NCI-H1105 (cell line): Measurements from ENCODE around the gene FZR1.

ENCODE experiments used
- DNase-seq: peaks from one replicate; lab custom pipeline; 2025; lab: John Stamatoyannopoulos, UW

FZR1 gene

GRCh38 chr19:3531716-3532115 is 25.6 kb downstream of the FZR1 start:
- DNase-seq: no peak

- no peak for DNase-seq
These were observed 26.2 kb downstream of the FZR1 start for GRCh38 chr19:3532154-3532786.

- DNase-seq: no peak
These were observed 26.9 kb downstream of the FZR1 start for GRCh38 chr19:3533033-3533432.

- no peak for DNase-seq
These were observed 27.6 kb downstream of the FZR1 start for GRCh38 chr19:3533563-3534216.

- no peak for DNase-seq
These were observed 28.5 kb downstream of the FZR1 start for GRCh38 chr19:3534375-3535234.

GRCh38 chr19:3535235-3535535 is 29.1 kb downstream of the FZR1 start:
- DNase-seq: no peak

GRCh38 chr19:3535563-3535965 is 29.5 kb downstream of the FZR1 start:
- DNase-seq: no peak

GRCh38 chr19:3535981-3536380 is 29.9 kb downstream of the FZR1 start:
- DNase-seq: no peak

- no peak for DNase-seq
These were observed 30.5 kb downstream of the FZR1 start for GRCh38 chr19:3536429-3537100.

GRCh38 chr19:3537101-3537437 is 31.0 kb downstream of the FZR1 start:
- no peak for DNase-seq

- DNase-seq: no peak
These were observed 31.5 kb downstream of the FZR1 start for GRCh38 chr19:3537438-3538240.

- no peak for DNase-seq
These were observed 32.3 kb downstream of the FZR1 start for GRCh38 chr19:3538258-3538929.

GRCh38 chr19:3538965-3539755 is 33.0 kb downstream of the FZR1 start, which contains the start of gene TEKTIP1:
Gene TEKTIP1, plus strand, starts transcription at chr19:3539174. Its CDS starts 4 bp downstream, at chr19:3539178.
- DNase-seq: peak; percentile 13

- DNase-seq: no peak
These were observed 33.6 kb downstream of the FZR1 start for GRCh38 chr19:3539756-3540118.

- DNase-seq: no peak
These were observed 37.3 kb downstream of the FZR1 start for GRCh38 chr19:3543150-3544057.

GRCh38 chr19:3544058-3544376 is 37.9 kb downstream of the FZR1 start:
- no peak for DNase-seq

GRCh38 chr19:3544742-3545668 is 38.9 kb downstream of the FZR1 start:
- DNase-seq: peak; percentile 15

GRCh38 chr19:3545669-3546034 is 39.5 kb downstream of the FZR1 start:
- no peak for DNase-seq

- DNase-seq: no peak
These were observed 40.0 kb downstream of the FZR1 start for GRCh38 chr19:3546119-3546518.
